Measurements from ENCODE around the gene MAP4K2.

The MAP4K2 gene

DNA sequence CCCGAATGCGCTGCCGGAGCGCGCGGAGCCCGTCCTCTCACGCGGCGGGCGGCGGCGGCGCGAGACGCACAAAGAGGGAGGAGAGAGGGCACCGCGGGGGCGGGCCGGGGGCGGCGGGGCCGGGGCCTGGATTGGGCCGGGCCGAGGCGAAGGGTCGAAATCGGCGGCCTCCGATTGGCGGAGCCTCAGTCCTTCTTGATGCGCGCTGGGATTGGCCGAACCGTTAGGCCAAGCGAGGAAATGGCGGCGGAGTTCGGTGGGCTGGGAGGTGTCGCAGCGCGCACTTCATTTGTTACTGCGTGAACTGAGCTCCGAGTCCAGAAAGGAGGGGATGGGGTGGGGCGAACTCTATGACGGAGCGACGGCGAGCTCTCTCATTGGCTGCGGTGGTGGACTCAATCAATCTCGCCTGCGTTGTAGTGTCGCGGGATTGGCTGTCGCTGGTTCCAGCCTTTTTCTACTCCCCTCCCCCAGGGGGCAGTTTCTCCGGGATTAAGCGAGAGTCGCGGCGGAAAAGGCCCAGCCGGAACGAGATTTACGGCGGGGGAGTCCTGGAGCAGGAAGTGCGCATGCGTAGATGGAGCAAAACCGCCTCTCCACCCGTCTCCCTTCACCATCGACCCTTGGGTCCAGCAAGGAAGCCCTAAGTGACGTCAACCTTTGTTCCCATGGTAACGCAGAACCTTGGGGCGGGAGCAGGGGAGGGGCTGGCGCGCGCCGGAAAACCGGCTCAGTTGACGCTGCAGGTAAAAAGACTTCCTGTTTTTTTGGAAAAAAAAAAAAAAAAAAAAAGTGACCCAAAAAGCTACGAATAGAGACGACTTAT lies 24.3 kb downstream of the MAP4K2 start, which contains the start of gene SF1:
TSS of gene SF1 (minus strand) at position 70 of the 826 bp plus-strand sequence. CDS start 150 bp downstream, outside the sequence.
- TF ChIP-seq CTCF (IDR thresholded peaks at IDR 0.05) = no peak
- Histone ChIP-seq H3K4me1 (peaks cover 5% of the 10 kb centered on the region), H3K4me3 (ENCODE audit: low read depth, low read length) (peak within 1 kb of the TSS; percentile 81), H3K9ac (peak within 1 kb of the TSS; percentile 87), H3K27me3 (ENCODE audit: control insufficient read depth, insufficient read depth, low read length) (no peaks in the 10 kb centered on the region), H3K79me2 (peaks cover 20% of the 10 kb centered on the region), H3K27ac (peak within 1 kb of the TSS; percentile 97), H3K9me3 (ENCODE audit: control insufficient read depth, low read length) (no peaks in the 10 kb centered on the region), H3K36me3 (ENCODE audit: control insufficient read depth, insufficient read depth, low read length) (no peaks in the 10 kb centered on the region), H3K4me2 (ENCODE audit: low read length) (peak within 1 kb of the TSS; percentile 79), H2AFZ (peak within 1 kb of the TSS; percentile 87)

DNA sequence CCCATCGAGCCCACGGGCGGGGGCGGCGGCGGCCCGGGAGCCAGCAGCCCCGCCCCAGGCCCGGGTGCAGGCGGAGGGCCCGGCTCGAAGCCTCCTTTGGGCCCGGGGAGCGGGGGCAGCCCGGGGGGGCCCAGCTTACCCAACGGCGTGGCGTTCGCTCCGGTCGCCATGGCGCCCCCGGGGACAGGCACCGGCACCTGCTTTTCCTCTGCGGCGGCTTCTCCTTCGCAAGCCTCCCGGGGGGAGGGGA lies 24.9 kb downstream of the MAP4K2 start:
- Histone ChIP-seq H3K27ac (peak overlapping the region; percentile 97), H3K4me2 (ENCODE audit: low read length) (no peak overlapping the region), H2AFZ (peak overlapping the region; percentile 53), H3K4me1 (peaks cover 5% of the 10 kb centered on the region), H3K36me3 (ENCODE audit: control insufficient read depth, insufficient read depth, low read length) (no peaks in the 10 kb centered on the region), H3K9me3 (ENCODE audit: control insufficient read depth, low read length) (no peaks in the 10 kb centered on the region), H3K9ac (peak overlapping the region; percentile 87), H3K27me3 (ENCODE audit: control insufficient read depth, insufficient read depth, low read length) (no peaks in the 10 kb centered on the region), H3K4me3 (ENCODE audit: low read depth, low read length) (peak overlapping the region; percentile 73), H3K79me2 (peaks cover 26% of the 10 kb centered on the region)
- no peak for TF ChIP-seq CTCF (IDR thresholded peaks at IDR 0.05)

- Histone ChIP-seq H3K36me3 (ENCODE audit: control insufficient read depth, insufficient read depth, low read length) (no peaks in the 10 kb centered on the region), H3K79me2 (peaks cover 28% of the 10 kb centered on the region), H3K27ac (peak overlapping the region; percentile 51), H3K4me3 (ENCODE audit: low read depth, low read length) (peak overlapping the region; percentile 81), H3K9me3 (ENCODE audit: control insufficient read depth, low read length) (no peaks in the 10 kb centered on the region), H2AFZ (no peak overlapping the region), H3K4me1 (peaks cover 7% of the 10 kb centered on the region), H3K27me3 (ENCODE audit: control insufficient read depth, insufficient read depth, low read length) (no peaks in the 10 kb centered on the region), H3K9ac (no peak overlapping the region), H3K4me2 (ENCODE audit: low read length) (peak overlapping the region; percentile 79)
- no peak for TF ChIP-seq CTCF (IDR thresholded peaks at IDR 0.05)
Observed at GRCh38 chr11:64777449-64778222, 25.4 kb downstream of the MAP4K2 start.

DNA sequence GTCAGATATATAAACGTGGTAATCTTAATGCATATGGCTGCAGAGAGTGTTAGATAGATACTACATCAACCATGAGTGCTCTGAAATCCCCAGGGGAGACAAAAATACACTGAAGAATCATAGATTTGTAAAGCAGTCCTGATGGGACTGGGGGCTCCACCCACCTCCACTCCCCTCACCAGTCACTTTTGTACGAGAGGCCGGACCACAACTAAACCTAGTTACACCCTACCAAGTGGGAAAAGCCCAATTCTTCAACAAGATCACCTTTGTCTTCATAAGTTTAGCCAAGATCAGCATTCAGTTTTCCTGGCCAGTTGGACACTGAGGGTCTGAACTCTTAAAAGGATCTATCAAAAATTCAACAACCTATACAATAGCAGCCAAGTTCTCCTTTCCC lies 26.1 kb downstream of the MAP4K2 start:
- Histone ChIP-seq H3K9ac (no peak overlapping the region), H3K27ac (peak overlapping the region; percentile 51), H3K27me3 (ENCODE audit: control insufficient read depth, insufficient read depth, low read length) (no peaks in the 10 kb centered on the region), H3K79me2 (peaks cover 30% of the 10 kb centered on the region), H3K9me3 (ENCODE audit: control insufficient read depth, low read length) (no peaks in the 10 kb centered on the region), H3K36me3 (ENCODE audit: control insufficient read depth, insufficient read depth, low read length) (no peaks in the 10 kb centered on the region), H3K4me3 (ENCODE audit: low read depth, low read length) (peak overlapping the region; percentile 81), H3K4me1 (peaks cover 9% of the 10 kb centered on the region), H2AFZ (no peak overlapping the region), H3K4me2 (ENCODE audit: low read length) (peak overlapping the region; percentile 79)
- no peak for TF ChIP-seq CTCF (IDR thresholded peaks at IDR 0.05)
